ENCODE results near the gene ZNF507. TPM values are rescaled to one million over a fixed set of nuclear protein-coding genes. Genes with fewer than 3 reads are reported as not detected.
A peak's percentile ranks its signal among the peaks of the same experiment; 100 is the strongest.

The ZNF507 gene
- total RNA-seq, 1 experiment from 2014 or later, result 26.5 TPM

DNA sequence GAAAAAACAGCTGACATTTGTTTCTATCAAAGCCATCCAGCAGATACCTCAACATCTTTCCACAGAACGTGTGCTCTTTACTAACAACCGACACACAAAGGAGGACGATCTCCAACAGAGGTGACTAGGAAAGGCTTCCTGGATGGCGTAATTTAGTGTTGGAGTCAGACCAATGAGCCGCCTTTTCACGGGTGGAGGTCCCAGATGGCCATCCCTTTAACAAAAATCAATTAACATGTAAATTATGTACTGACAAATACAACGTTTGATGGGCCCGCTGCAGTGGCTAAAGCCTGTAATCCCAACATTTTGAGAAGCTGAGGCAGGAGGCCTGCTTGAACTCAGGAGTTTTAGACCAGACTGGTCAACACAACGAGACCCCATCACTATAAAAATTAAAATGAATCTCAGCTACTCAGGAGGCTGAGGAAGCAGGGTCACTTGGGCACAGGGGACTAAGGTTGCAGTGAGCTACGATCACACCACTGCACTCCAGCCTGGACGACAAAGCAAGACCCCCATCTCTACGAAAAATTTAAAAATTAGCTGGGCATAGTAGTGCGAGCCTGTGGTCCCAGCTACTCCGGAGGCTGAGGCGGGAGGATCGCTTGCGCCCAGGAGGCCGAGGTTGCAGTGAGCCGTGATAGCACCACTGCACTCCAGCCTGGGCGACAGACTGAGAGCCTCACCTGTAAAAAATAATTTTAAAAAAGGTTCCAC is 59.0 kb downstream of the ZNF507 start:
- peak overlapping the region; percentile 92 for H2AFZ ChIP-seq
- peak overlapping the region; percentile 66 for H3K27ac ChIP-seq
- no peaks in the 10 kb centered on the region for H3K27me3 ChIP-seq (ENCODE audit: insufficient read depth, low read depth)
- CTCF ChIA-PET, result interaction anchor here (0.6 kb wide), 1 partner anchor 165 kb away, joined by 3 read pairs; no protein-coding TSS in a partner anchor
- no peaks in the 10 kb centered on the region for H4K20me1 ChIP-seq (ENCODE audit: insufficient read depth)
- no peaks in the 10 kb centered on the region for H3K9me2 ChIP-seq (ENCODE audit: insufficient read depth)
- TF ChIP-seq EZH2 (IDR thresholded peaks at IDR 0.05; ENCODE audit: low read depth), result no peak
- TF ChIP-seq, protein P1, sequence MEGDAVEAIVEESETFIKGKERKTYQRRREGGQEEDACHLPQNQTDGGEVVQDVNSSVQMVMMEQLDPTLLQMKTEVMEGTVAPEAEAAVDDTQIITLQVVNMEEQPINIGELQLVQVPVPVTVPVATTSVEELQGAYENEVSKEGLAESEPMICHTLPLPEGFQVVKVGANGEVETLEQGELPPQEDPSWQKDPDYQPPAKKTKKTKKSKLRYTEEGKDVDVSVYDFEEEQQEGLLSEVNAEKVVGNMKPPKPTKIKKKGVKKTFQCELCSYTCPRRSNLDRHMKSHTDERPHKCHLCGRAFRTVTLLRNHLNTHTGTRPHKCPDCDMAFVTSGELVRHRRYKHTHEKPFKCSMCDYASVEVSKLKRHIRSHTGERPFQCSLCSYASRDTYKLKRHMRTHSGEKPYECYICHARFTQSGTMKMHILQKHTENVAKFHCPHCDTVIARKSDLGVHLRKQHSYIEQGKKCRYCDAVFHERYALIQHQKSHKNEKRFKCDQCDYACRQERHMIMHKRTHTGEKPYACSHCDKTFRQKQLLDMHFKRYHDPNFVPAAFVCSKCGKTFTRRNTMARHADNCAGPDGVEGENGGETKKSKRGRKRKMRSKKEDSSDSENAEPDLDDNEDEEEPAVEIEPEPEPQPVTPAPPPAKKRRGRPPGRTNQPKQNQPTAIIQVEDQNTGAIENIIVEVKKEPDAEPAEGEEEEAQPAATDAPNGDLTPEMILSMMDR (conservative IDR thresholded peaks at IDR 0.05), result no peak
- 0 out of 2 replicates have a peak, but pooled peaks cover 5% of the 10 kb centered on the region for H3K36me3 ChIP-seq (ENCODE audit: low read depth)
- H3K9me3 ChIP-seq (ENCODE audit: insufficient read depth, low read depth), result no peaks in the 10 kb centered on the region
- peak overlapping the region; percentile 93 for H3K4me2 ChIP-seq
- H3K4me3 ChIP-seq, result peak overlapping the region; percentile 93
- H3K4me1 ChIP-seq (replicated peaks; ENCODE audit: insufficient read depth), result peaks cover 17% of the 10 kb centered on the region; the same call in 1 of the 2 replicates
- no peak for DNase-seq
- H3F3A ChIP-seq (ENCODE audit: insufficient read depth, low read depth), result no peaks in the 10 kb centered on the region
- POLR2A ChIA-PET (ENCODE audit: unreplicated experiment), result interaction anchor here (0.6 kb wide), 1 partner anchor 64 kb away, joined by 6 read pairs; no protein-coding TSS in a partner anchor
- BruUV-seq (replicated peaks), result no TSS peak
- intact Hi-C loops (cut with micrococcal nuclease; ENCODE audit: unreplicated experiment), result loop anchor here (2.0 kb wide), 1 partner anchor 60 kb away; the partner anchor contains the start of gene ZNF507
- peaks cover 17% of the 10 kb centered on the region for H3K79me2 ChIP-seq (ENCODE audit: low read depth)

GRCh38 chr19:32404933-32405430 is 59.6 kb downstream of the ZNF507 start:
- Histone ChIP-seq H3F3A (ENCODE audit: insufficient read depth, low read depth) (no peaks in the 10 kb centered on the region), H3K4me1 (replicated peaks; ENCODE audit: insufficient read depth) (peaks cover 17% of the 10 kb centered on the region; the same call in 1 of the 2 replicates), H3K27me3 (ENCODE audit: insufficient read depth, low read depth) (no peaks in the 10 kb centered on the region), H3K36me3 (ENCODE audit: low read depth) (0 out of 2 replicates have a peak, but pooled peaks cover 10% of the 10 kb centered on the region), H3K4me3 (peak overlapping the region; percentile 93), H3K27ac (peak overlapping the region; percentile 66), H4K20me1 (ENCODE audit: insufficient read depth) (no peaks in the 10 kb centered on the region), H2AFZ (peak overlapping the region; percentile 92), H3K4me2 (peak overlapping the region; percentile 93), H3K79me2 (ENCODE audit: low read depth) (peaks cover 17% of the 10 kb centered on the region), H3K9me3 (ENCODE audit: insufficient read depth, low read depth) (no peaks in the 10 kb centered on the region), H3K9me2 (ENCODE audit: insufficient read depth) (no peaks in the 10 kb centered on the region)
- intact Hi-C loops (cut with micrococcal nuclease; ENCODE audit: unreplicated experiment), result loop anchor here (2.0 kb wide), 1 partner anchor 60 kb away; the partner anchor contains the start of gene ZNF507
- peak in 1 of 2 experiments; percentile 50 for DNase-seq
- CTCF ChIA-PET, result no interaction called here
- BruUV-seq (replicated peaks), result TSS peak; percentile 83
- POLR2A ChIA-PET (ENCODE audit: unreplicated experiment), result interaction anchor here (0.6 to 0.9 kb wide), 3 partner anchors 31 to 252 kb away, joined by 6 to 17 read pairs (median 8); no protein-coding TSS in a partner anchor
- no peak for TF ChIP-seq EZH2 (IDR thresholded peaks at IDR 0.05; ENCODE audit: low read depth)
- TF ChIP-seq, protein P1 (conservative IDR thresholded peaks at IDR 0.05), result no peak

- H2AFZ ChIP-seq, result peak within 1 kb of the TSS; percentile 96
- H3K36me3 ChIP-seq (ENCODE audit: low read depth), result 0 out of 2 replicates have a peak, but pooled peaks cover 10% of the 10 kb centered on the region
- DNase-seq, result peak; percentile 79 to 94
- ChIA-PET CTCF (no interaction called here), POLR2A (ENCODE audit: unreplicated experiment) (interaction anchor here (0.6 to 0.9 kb wide), 3 partner anchors 32 to 251 kb away, joined by 4 to 17 read pairs (median 8); no protein-coding TSS in a partner anchor)
- TF ChIP-seq EZH2 (IDR thresholded peaks at IDR 0.05; ENCODE audit: low read depth), result no peak
- TF ChIP-seq, protein P1 (conservative IDR thresholded peaks at IDR 0.05), result no peak
- H3K9me3 ChIP-seq (ENCODE audit: insufficient read depth, low read depth), result no peaks in the 10 kb centered on the region
- H3K27ac ChIP-seq, result peak within 1 kb of the TSS; percentile 66
- no peaks in the 10 kb centered on the region for H3F3A ChIP-seq (ENCODE audit: insufficient read depth, low read depth)
- peak within 1 kb of the TSS; percentile 93 for H3K4me3 ChIP-seq
- no peaks in the 10 kb centered on the region for H3K27me3 ChIP-seq (ENCODE audit: insufficient read depth, low read depth)
- no peaks in the 10 kb centered on the region for H4K20me1 ChIP-seq (ENCODE audit: insufficient read depth)
- H3K4me2 ChIP-seq, result peak within 1 kb of the TSS; percentile 93
- H3K4me1 ChIP-seq (replicated peaks; ENCODE audit: insufficient read depth), result peaks cover 17% of the 10 kb centered on the region; the same call in 1 of the 2 replicates
- H3K79me2 ChIP-seq (ENCODE audit: low read depth), result peaks cover 17% of the 10 kb centered on the region
- BruUV-seq (replicated peaks), result no TSS peak
- no peaks in the 10 kb centered on the region for H3K9me2 ChIP-seq (ENCODE audit: insufficient read depth)
- intact Hi-C loops (cut with micrococcal nuclease; ENCODE audit: unreplicated experiment), result loop anchor here (2.0 kb wide), 2 partner anchors 33 to 61 kb away; partner anchors contain the start of gene ZNF507
These were observed 60.2 kb downstream of the ZNF507 start, which contains the start of gene DPY19L3 for GRCh38 chr19:32405431-32406160. Gene DPY19L3 (plus strand): TSS chr19:32405770. CDS start chr19:32408254, 2,484 bp downstream.
